GM12801 (cell line): ENCODE measurements around the gene TAF1A.

Experiments
- CTCF ChIP-seq: IDR thresholded peaks from one replicate; pipeline ENCODE4 v1.5.1; 2011; ENCODE audit warnings: control low read depth; ENCODE audit not compliant: insufficient read length; ENCODE audit errors: extremely low read depth

Gene TAF1A

GRCh38 chr1:222613627-222614026 is 23.9 kb upstream of the TAF1A start:
- TF ChIP-seq CTCF: no peak

GRCh38 chr1:222610728-222611127 is 21.0 kb upstream of the TAF1A start:
- no peak for TF ChIP-seq CTCF

GRCh38 chr1:222606757-222607156 is 17.0 kb upstream of the TAF1A start:
- no peak for TF ChIP-seq CTCF

- TF ChIP-seq CTCF: no peak
These were observed 11.5 kb upstream of the TAF1A start for GRCh38 chr1:222601257-222601656.

GRCh38 chr1:222600281-222600680 is 10.5 kb upstream of the TAF1A start:
- TF ChIP-seq CTCF: no peak

GRCh38 chr1:222596696-222597095 is 7.0 kb upstream of the TAF1A start:
- no peak for TF ChIP-seq CTCF

- TF ChIP-seq CTCF: no peak
These were observed 5.1 kb upstream of the TAF1A start for GRCh38 chr1:222594789-222595188.

- TF ChIP-seq CTCF: no peak
These were observed 2.4 kb upstream of the TAF1A start for GRCh38 chr1:222592171-222592570.
